ENCODE measurements around the gene LIG1. TPM values are rescaled to one million over a fixed set of nuclear protein-coding genes. Genes with fewer than 3 reads are reported as not detected.

LIG1 gene
- total and polyA plus RNA-seq, 2 experiments from 2014 or later: 9.3 to 14.5 TPM

GRCh38 chr19:48111280-48111679 lies 58.9 kb downstream of the LIG1 start:
- WGBS, 2 experiments (ENCODE audit: low coverage in 1 of 2, low lambda C conversion rate in 2 of 2, missing lambda C conversion rate in 2 of 2): 63 to 68% methylated on average over 7 of the region's 7 CpGs
- Histone ChIP-seq H3K79me2 (ENCODE audit: insufficient read depth) (no peaks in the 10 kb centered on the region), H3K4me3 (no peak overlapping the region), H4K20me1 (ENCODE audit: insufficient read depth) (no peaks in the 10 kb centered on the region), H3K9ac (0 out of 2 replicates have a peak overlapping the region, but pooled peaks have one; percentile 81), H3K27me3 (replicated peaks; ENCODE audit: insufficient read depth) (no peaks in the 10 kb centered on the region), H3K27ac (peak overlapping the region; percentile 80), H3K4me2 (ENCODE audit: unreplicated experiment) (peak overlapping the region; percentile 97), H3K9me2 (ENCODE audit: insufficient read depth) (no peaks in the 10 kb centered on the region), H3K9me3 (ENCODE audit: low read depth) (no peaks in the 10 kb centered on the region), H2AFZ (peak overlapping the region; percentile 95; the same call in 1 of the 2 replicates), H3F3A (ENCODE audit: insufficient read depth) (peaks cover 11% of the 10 kb centered on the region), H3K36me3 (ENCODE audit: low read depth) (no peaks in the 10 kb centered on the region), H3K4me1 (ENCODE audit: insufficient read depth) (peaks cover 10% of the 10 kb centered on the region)
- DNase-seq: no peak
- no peak for TF ChIP-seq EZH2phosphoT487 (IDR thresholded peaks at IDR 0.05; ENCODE audit: insufficient read depth, low read depth)
- no peak for TF ChIP-seq EZH2 (IDR thresholded peaks at IDR 0.05; ENCODE audit: insufficient read depth, poor library complexity, severe bottlenecking)
- in situ Hi-C loops (cut with MboI): no loop called here

- TF ChIP-seq EZH2 (IDR thresholded peaks at IDR 0.05; ENCODE audit: insufficient read depth, poor library complexity, severe bottlenecking) (no peak), EZH2phosphoT487 (IDR thresholded peaks at IDR 0.05; ENCODE audit: insufficient read depth, low read depth) (no peak)
- 2 to 3% methylated on average over 23 to 27 of the region's 27 CpGs for WGBS, 2 experiments (ENCODE audit: low coverage in 1 of 2, low lambda C conversion rate in 2 of 2, missing lambda C conversion rate in 2 of 2)
- DNase-seq: peak; percentile 97
- peak within 1 kb of the TSS; percentile 80 for H3K27ac ChIP-seq
- H3K4me2 ChIP-seq (ENCODE audit: unreplicated experiment): peak within 1 kb of the TSS; percentile 97
- no peaks in the 10 kb centered on the region for H3K9me2 ChIP-seq (ENCODE audit: insufficient read depth)
- H4K20me1 ChIP-seq (ENCODE audit: insufficient read depth): no peaks in the 10 kb centered on the region
- peaks cover 11% of the 10 kb centered on the region for H3F3A ChIP-seq (ENCODE audit: insufficient read depth)
- H3K9me3 ChIP-seq (ENCODE audit: low read depth): no peaks in the 10 kb centered on the region
- H3K9ac ChIP-seq: peak within 1 kb of the TSS; percentile 81
- in situ Hi-C loops (cut with MboI): no loop called here
- H3K79me2 ChIP-seq (ENCODE audit: insufficient read depth): no peaks in the 10 kb centered on the region
- H2AFZ ChIP-seq: peak within 1 kb of the TSS; percentile 95
- H3K27me3 ChIP-seq (replicated peaks; ENCODE audit: insufficient read depth): no peaks in the 10 kb centered on the region
- no peaks in the 10 kb centered on the region for H3K36me3 ChIP-seq (ENCODE audit: low read depth)
- H3K4me1 ChIP-seq (ENCODE audit: insufficient read depth): peaks cover 10% of the 10 kb centered on the region
- peak within 1 kb of the TSS; percentile 79 for H3K4me3 ChIP-seq
These were observed 59.7 kb downstream of the LIG1 start, which contains the start of gene PLA2G4C for GRCh38 chr19:48110350-48110966. TSS of gene PLA2G4C (minus strand) at chr19:48110817. CDS start at chr19:48106529, 4,288 bp downstream.

- 73 to 81% methylated on average over 15 of the region's 15 CpGs for WGBS, 2 experiments (ENCODE audit: low coverage in 1 of 2, low lambda C conversion rate in 2 of 2, missing lambda C conversion rate in 2 of 2)
- no peak for TF ChIP-seq EZH2 (IDR thresholded peaks at IDR 0.05; ENCODE audit: insufficient read depth, poor library complexity, severe bottlenecking)
- no peak for TF ChIP-seq EZH2phosphoT487 (IDR thresholded peaks at IDR 0.05; ENCODE audit: insufficient read depth, low read depth)
- Histone ChIP-seq H3K9me3 (ENCODE audit: low read depth) (no peaks in the 10 kb centered on the region), H3K27ac (no peak overlapping the region), H3K9me2 (ENCODE audit: insufficient read depth) (no peaks in the 10 kb centered on the region), H2AFZ (no peak overlapping the region), H3K36me3 (ENCODE audit: low read depth) (no peaks in the 10 kb centered on the region), H3K4me2 (ENCODE audit: unreplicated experiment) (no peak overlapping the region), H4K20me1 (ENCODE audit: insufficient read depth) (no peaks in the 10 kb centered on the region), H3F3A (ENCODE audit: insufficient read depth) (peaks cover 11% of the 10 kb centered on the region), H3K27me3 (replicated peaks; ENCODE audit: insufficient read depth) (no peaks in the 10 kb centered on the region), H3K9ac (no peak overlapping the region), H3K79me2 (ENCODE audit: insufficient read depth) (no peaks in the 10 kb centered on the region), H3K4me1 (ENCODE audit: insufficient read depth) (peaks cover 10% of the 10 kb centered on the region), H3K4me3 (no peak overlapping the region)
- no peak for DNase-seq
- in situ Hi-C loops (cut with MboI): no loop called here
These were observed 61.0 kb downstream of the LIG1 start for GRCh38 chr19:48108997-48109782.

GRCh38 chr19:48103922-48104321 lies 66.2 kb downstream of the LIG1 start:
- in situ Hi-C loops (cut with MboI): no loop called here
- no peak overlapping the region for H2AFZ ChIP-seq
- H3K36me3 ChIP-seq (ENCODE audit: low read depth): no peaks in the 10 kb centered on the region
- H3K27ac ChIP-seq: no peak overlapping the region
- no peaks in the 10 kb centered on the region for H3K9me2 ChIP-seq (ENCODE audit: insufficient read depth)
- H3K4me3 ChIP-seq: no peak overlapping the region
- no peaks in the 10 kb centered on the region for H4K20me1 ChIP-seq (ENCODE audit: insufficient read depth)
- no peaks in the 10 kb centered on the region for H3K79me2 ChIP-seq (ENCODE audit: insufficient read depth)
- DNase-seq: no peak
- 87 to 91% methylated on average over 5 of the region's 5 CpGs for WGBS, 2 experiments (ENCODE audit: low coverage in 1 of 2, low lambda C conversion rate in 2 of 2, missing lambda C conversion rate in 2 of 2)
- TF ChIP-seq EZH2phosphoT487 (IDR thresholded peaks at IDR 0.05; ENCODE audit: insufficient read depth, low read depth): no peak
- no peak for TF ChIP-seq EZH2 (IDR thresholded peaks at IDR 0.05; ENCODE audit: insufficient read depth, poor library complexity, severe bottlenecking)
- no peak overlapping the region for H3K9ac ChIP-seq
- peaks cover 5% of the 10 kb centered on the region for H3K4me1 ChIP-seq (ENCODE audit: insufficient read depth)
- peaks cover 6% of the 10 kb centered on the region; the same call in 1 of the 2 replicates for H3K27me3 ChIP-seq (replicated peaks; ENCODE audit: insufficient read depth)
- no peaks in the 10 kb centered on the region for H3K9me3 ChIP-seq (ENCODE audit: low read depth)
- no peaks in the 10 kb centered on the region for H3F3A ChIP-seq (ENCODE audit: insufficient read depth)
- H3K4me2 ChIP-seq (ENCODE audit: unreplicated experiment): no peak overlapping the region
